Activated naive CD4-positive, alpha-beta T cell treated with anti-CD3 and anti-CD28 coated beads, Interleukin-2, amount 50 U/mL, for 24 hours (primary cell): ENCODE measurements around the gene CADPS2.

ENCODE experiments used
- H3K27ac Mint-ChIP-seq: one replicate; pipeline ENCODE4 v1.8.0; 2021; ENCODE audit warnings: mild to moderate bottlenecking, mixed read lengths
- H3K27me3 Mint-ChIP-seq: one replicate; pipeline ENCODE4 v1.8.0; 2021; ENCODE audit warnings: mixed read lengths
- H3K36me3 Mint-ChIP-seq: one replicate; pipeline ENCODE4 v1.8.0; 2021; ENCODE audit warnings: mixed read lengths
- H3K4me1 Mint-ChIP-seq: one replicate; pipeline ENCODE4 v1.8.0; 2021; ENCODE audit warnings: mixed read lengths
- H3K4me3 Mint-ChIP-seq: one replicate; pipeline ENCODE4 v1.8.0; 2021; ENCODE audit warnings: mild to moderate bottlenecking, mixed read lengths
- H3K9me3 Mint-ChIP-seq: one replicate; pipeline ENCODE4 v1.8.0; 2021; ENCODE audit warnings: mixed read lengths

CADPS2 gene

GRCh38 chr7:122719010-122719578, 167.2 kb downstream of the CADPS2 start:
- Mint-ChIP-seq H3K36me3 (no peaks in the 10 kb centered on the region), H3K4me1 (no peaks in the 10 kb centered on the region), H3K9me3 (no peaks in the 10 kb centered on the region), H3K27ac (no peak overlapping the region), H3K27me3 (no peaks in the 10 kb centered on the region), H3K4me3 (no peak overlapping the region)

- no peaks in the 10 kb centered on the region for H3K4me1 Mint-ChIP-seq
- H3K27ac Mint-ChIP-seq = no peak overlapping the region
- H3K27me3 Mint-ChIP-seq = no peaks in the 10 kb centered on the region
- no peaks in the 10 kb centered on the region for H3K9me3 Mint-ChIP-seq
- H3K4me3 Mint-ChIP-seq = no peak overlapping the region
- no peaks in the 10 kb centered on the region for H3K36me3 Mint-ChIP-seq
Observed at GRCh38 chr7:122717356-122718089, 168.7 kb downstream of the CADPS2 start.

- no peak overlapping the region for H3K4me3 Mint-ChIP-seq
- no peaks in the 10 kb centered on the region for H3K27me3 Mint-ChIP-seq
- no peaks in the 10 kb centered on the region for H3K9me3 Mint-ChIP-seq
- H3K4me1 Mint-ChIP-seq = no peaks in the 10 kb centered on the region
- H3K36me3 Mint-ChIP-seq = no peaks in the 10 kb centered on the region
- H3K27ac Mint-ChIP-seq = no peak overlapping the region
Observed at GRCh38 chr7:122715183-122715582, 171.1 kb downstream of the CADPS2 start.

GRCh38 chr7:122710916-122711315, 175.3 kb downstream of the CADPS2 start:
- no peak overlapping the region for H3K27ac Mint-ChIP-seq
- H3K36me3 Mint-ChIP-seq = no peaks in the 10 kb centered on the region
- no peak overlapping the region for H3K4me3 Mint-ChIP-seq
- peaks cover 4% of the 10 kb centered on the region for H3K9me3 Mint-ChIP-seq
- no peaks in the 10 kb centered on the region for H3K4me1 Mint-ChIP-seq
- H3K27me3 Mint-ChIP-seq = no peaks in the 10 kb centered on the region

GRCh38 chr7:122709930-122710646, 176.2 kb downstream of the CADPS2 start:
- Mint-ChIP-seq H3K4me1 (no peaks in the 10 kb centered on the region), H3K27me3 (no peaks in the 10 kb centered on the region), H3K4me3 (no peak overlapping the region), H3K9me3 (peaks cover 4% of the 10 kb centered on the region), H3K36me3 (no peaks in the 10 kb centered on the region), H3K27ac (no peak overlapping the region)

GRCh38 chr7:122706836-122707235, 179.4 kb downstream of the CADPS2 start:
- H3K27me3 Mint-ChIP-seq = no peaks in the 10 kb centered on the region

GRCh38 chr7:122702872-122703510, 183.3 kb downstream of the CADPS2 start, which contains the start of gene RNF148:
Gene RNF148, minus strand, starts transcription at chr7:122702922. Its CDS starts 172 bp downstream, at chr7:122702750.
- Mint-ChIP-seq H3K4me1 (no peaks in the 10 kb centered on the region), H3K27ac (no peak within 1 kb of the TSS), H3K4me3 (no peak within 1 kb of the TSS), H3K9me3 (no peaks in the 10 kb centered on the region), H3K27me3 (no peaks in the 10 kb centered on the region), H3K36me3 (no peaks in the 10 kb centered on the region)

More at GRCh38 chr7:122706836-122707235, 179.4 kb downstream of the CADPS2 start:
- H3K27ac Mint-ChIP-seq = no peak overlapping the region
- no peaks in the 10 kb centered on the region for H3K4me1 Mint-ChIP-seq
- H3K4me3 Mint-ChIP-seq = no peak overlapping the region
- H3K9me3 Mint-ChIP-seq = peaks cover 4% of the 10 kb centered on the region
- no peaks in the 10 kb centered on the region for H3K36me3 Mint-ChIP-seq

- Mint-ChIP-seq H3K9me3 (no peaks in the 10 kb centered on the region), H3K27me3 (no peaks in the 10 kb centered on the region), H3K4me3 (no peak within 1 kb of the TSS), H3K27ac (no peak within 1 kb of the TSS), H3K36me3 (no peaks in the 10 kb centered on the region), H3K4me1 (no peaks in the 10 kb centered on the region)
Observed at GRCh38 chr7:122699017-122699416, 187.2 kb downstream of the CADPS2 start, which contains the start of gene RNF133. Gene RNF133, minus strand, starts transcription at chr7:122699117. Its CDS starts 199 bp downstream, at chr7:122698918.

- H3K36me3 Mint-ChIP-seq = no peaks in the 10 kb centered on the region
- no peaks in the 10 kb centered on the region for H3K4me1 Mint-ChIP-seq
- H3K27me3 Mint-ChIP-seq = no peaks in the 10 kb centered on the region
- H3K9me3 Mint-ChIP-seq = peaks cover 5% of the 10 kb centered on the region
- H3K4me3 Mint-ChIP-seq = no peak overlapping the region
- H3K27ac Mint-ChIP-seq = no peak overlapping the region
Observed at GRCh38 chr7:122695816-122696215, 190.4 kb downstream of the CADPS2 start.

GRCh38 chr7:122694697-122695096, 191.6 kb downstream of the CADPS2 start:
- Mint-ChIP-seq H3K27me3 (no peaks in the 10 kb centered on the region), H3K4me1 (no peaks in the 10 kb centered on the region), H3K4me3 (no peak overlapping the region), H3K9me3 (peaks cover 5% of the 10 kb centered on the region), H3K36me3 (no peaks in the 10 kb centered on the region), H3K27ac (no peak overlapping the region)

- no peaks in the 10 kb centered on the region for H3K36me3 Mint-ChIP-seq
- no peak overlapping the region for H3K27ac Mint-ChIP-seq
- peaks cover 5% of the 10 kb centered on the region for H3K9me3 Mint-ChIP-seq
- no peaks in the 10 kb centered on the region for H3K4me1 Mint-ChIP-seq
- no peaks in the 10 kb centered on the region for H3K27me3 Mint-ChIP-seq
- no peak overlapping the region for H3K4me3 Mint-ChIP-seq
Observed at GRCh38 chr7:122692769-122693309, 193.4 kb downstream of the CADPS2 start.

- H3K27ac Mint-ChIP-seq = no peak overlapping the region
- no peaks in the 10 kb centered on the region for H3K36me3 Mint-ChIP-seq
- H3K4me3 Mint-ChIP-seq = no peak overlapping the region
- H3K9me3 Mint-ChIP-seq = peaks cover 5% of the 10 kb centered on the region
- no peaks in the 10 kb centered on the region for H3K27me3 Mint-ChIP-seq
- H3K4me1 Mint-ChIP-seq = no peaks in the 10 kb centered on the region
Observed at GRCh38 chr7:122691569-122692235, 194.6 kb downstream of the CADPS2 start.

- peaks cover 5% of the 10 kb centered on the region for H3K9me3 Mint-ChIP-seq
- no peak overlapping the region for H3K27ac Mint-ChIP-seq
- no peaks in the 10 kb centered on the region for H3K27me3 Mint-ChIP-seq
- H3K4me3 Mint-ChIP-seq = no peak overlapping the region
- no peaks in the 10 kb centered on the region for H3K4me1 Mint-ChIP-seq
- H3K36me3 Mint-ChIP-seq = no peaks in the 10 kb centered on the region
Observed at GRCh38 chr7:122689346-122690109, 196.7 kb downstream of the CADPS2 start.

- H3K27ac Mint-ChIP-seq = no peak overlapping the region
- peaks cover 5% of the 10 kb centered on the region for H3K9me3 Mint-ChIP-seq
- no peaks in the 10 kb centered on the region for H3K4me1 Mint-ChIP-seq
- no peak overlapping the region for H3K4me3 Mint-ChIP-seq
- no peaks in the 10 kb centered on the region for H3K27me3 Mint-ChIP-seq
- no peaks in the 10 kb centered on the region for H3K36me3 Mint-ChIP-seq
Observed at GRCh38 chr7:122688400-122688998, 197.8 kb downstream of the CADPS2 start.
